DND-41 (cell line): ENCODE measurements around the gene EPPIN.

ENCODE experiments used
- ATAC-seq: fragments of 200-7000 bp; cut with Tn5 transposase; 3 replicates; pipeline ENCODE4 v1.9.1; 2021; ENCODE audit warnings: low read depth; ENCODE audit not compliant: insufficient read depth
- DNase-seq: peaks from one replicate; pipeline ENCODE4 v3.0.0-alpha.2; 2020
- H2AFZ ChIP-seq: 2 replicates; pipeline ENCODE4 v1.6.0; 2012; ENCODE audit warnings: low read depth, low read length
- H3K27ac ChIP-seq: 2 replicates; pipeline ENCODE4 v1.5.1; 2012; ENCODE audit warnings: low read length, inconsistent platforms
- H3K27me3 ChIP-seq: fragments of 200-600 bp; sonication (generic); 2 replicates; pipeline ENCODE4 v1.6.0; 2012; ENCODE audit warnings: low read length, mild to moderate bottlenecking, inconsistent platforms; ENCODE audit not compliant: insufficient read depth, poor library complexity
- H3K36me3 ChIP-seq: 2 replicates; pipeline ENCODE4 v1.5.1; 2012; ENCODE audit warnings: low read length, inconsistent platforms; ENCODE audit not compliant: insufficient read depth
- H3K4me1 ChIP-seq: 2 replicates; pipeline ENCODE4 v1.5.1; 2012; ENCODE audit warnings: mild to moderate bottlenecking, low read length; ENCODE audit not compliant: insufficient read depth
- H3K4me2 ChIP-seq: 2 replicates; pipeline ENCODE4 v1.6.0; 2012; ENCODE audit warnings: mild to moderate bottlenecking, moderate library complexity, low read length, inconsistent platforms; ENCODE audit not compliant: insufficient read depth
- H3K4me3 ChIP-seq, 2 experiments: fragments of 200-600 bp in 1 of 2; shearing (Covaris generic) in 1 of 2; 2 replicates each; pipeline ENCODE4 v1.5.1; 2012 to 2016; ENCODE audit warnings: inconsistent platforms in 2 of 2, low read length in 2 of 2, mild to moderate bottlenecking in 2 of 2, low read depth in 1 of 2, moderate library complexity in 1 of 2
- H3K79me2 ChIP-seq: 2 replicates; pipeline ENCODE4 v1.6.0; 2012; ENCODE audit warnings: low read length, inconsistent platforms; ENCODE audit not compliant: insufficient read depth
- H3K9ac ChIP-seq: 2 replicates; pipeline ENCODE4 v1.6.0; 2012; ENCODE audit warnings: low read depth, mild to moderate bottlenecking, inconsistent platforms, low read length, moderate library complexity
- H3K9me3 ChIP-seq: 2 replicates; pipeline ENCODE4 v1.5.1; 2012; ENCODE audit warnings: low read length, moderate library complexity, mild to moderate bottlenecking, inconsistent platforms; ENCODE audit not compliant: insufficient read depth, severe bottlenecking
- H4K20me1 ChIP-seq: 2 replicates; pipeline ENCODE4 v1.6.0; 2012; ENCODE audit warnings: low read length; ENCODE audit not compliant: insufficient read depth
- EZH2 ChIP-seq: IDR thresholded peaks from 3 replicates; pipeline ENCODE4 v1.6.1; 2012; ENCODE audit warnings: borderline replicate concordance, low read depth, mild to moderate bottlenecking, moderate library complexity, low read length, inconsistent platforms; ENCODE audit not compliant: severe bottlenecking
- TF ChIP-seq, protein P1 (sequence below): IDR thresholded peaks from 2 replicates; pipeline ENCODE4 v1.5.1; 2012; ENCODE audit warnings: borderline replicate concordance, low read length, moderate library complexity, mild to moderate bottlenecking; ENCODE audit not compliant: poor library complexity, severe bottlenecking; ENCODE audit errors: extremely low read depth

Gene EPPIN

DNA sequence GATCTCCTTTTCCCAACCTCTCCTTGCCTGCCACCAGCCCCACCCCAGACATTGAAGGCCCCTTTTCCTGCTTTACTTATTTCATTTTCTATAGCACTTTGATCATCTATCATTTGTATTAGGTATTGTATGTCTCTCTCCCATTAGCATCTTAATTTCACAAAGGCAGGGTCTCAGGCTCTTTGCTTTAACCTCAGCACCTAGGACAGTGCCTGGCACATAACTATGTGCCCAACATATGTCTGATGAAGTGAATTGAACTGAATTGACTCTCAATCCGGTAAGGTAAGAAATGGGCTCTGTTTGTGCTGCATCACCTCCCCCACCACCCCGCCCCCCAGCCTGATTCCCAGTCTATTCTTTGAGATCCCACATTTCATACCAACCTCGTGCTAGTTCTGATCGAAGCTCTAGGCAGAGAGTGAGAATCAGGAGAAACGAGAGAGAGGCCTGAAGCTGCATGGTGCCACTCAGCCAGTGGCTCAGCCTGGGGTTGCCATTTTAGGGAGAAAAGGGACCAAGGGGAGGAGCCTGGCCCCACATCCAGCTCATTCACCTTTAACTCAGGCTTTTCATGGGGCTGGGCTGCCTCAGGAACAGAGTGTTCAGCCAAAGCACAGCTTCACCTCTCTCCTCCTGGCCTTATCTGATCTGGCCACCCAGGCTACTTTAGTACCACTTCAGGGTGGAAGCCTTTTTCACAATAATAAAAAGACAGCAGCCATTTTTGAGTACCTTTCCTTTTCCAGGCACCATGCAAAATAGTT lies 31.9 kb downstream of the EPPIN start, which contains the start of gene SPINT3:
TSS of gene SPINT3 (minus strand) at position 476 of the 767 bp plus-strand sequence. CDS start at position 462, 14 bp downstream.
- H3K4me2 ChIP-seq, result no peak within 1 kb of the TSS
- no peak within 1 kb of the TSS for H2AFZ ChIP-seq
- no peak for TF ChIP-seq EZH2
- TF ChIP-seq, protein P1, sequence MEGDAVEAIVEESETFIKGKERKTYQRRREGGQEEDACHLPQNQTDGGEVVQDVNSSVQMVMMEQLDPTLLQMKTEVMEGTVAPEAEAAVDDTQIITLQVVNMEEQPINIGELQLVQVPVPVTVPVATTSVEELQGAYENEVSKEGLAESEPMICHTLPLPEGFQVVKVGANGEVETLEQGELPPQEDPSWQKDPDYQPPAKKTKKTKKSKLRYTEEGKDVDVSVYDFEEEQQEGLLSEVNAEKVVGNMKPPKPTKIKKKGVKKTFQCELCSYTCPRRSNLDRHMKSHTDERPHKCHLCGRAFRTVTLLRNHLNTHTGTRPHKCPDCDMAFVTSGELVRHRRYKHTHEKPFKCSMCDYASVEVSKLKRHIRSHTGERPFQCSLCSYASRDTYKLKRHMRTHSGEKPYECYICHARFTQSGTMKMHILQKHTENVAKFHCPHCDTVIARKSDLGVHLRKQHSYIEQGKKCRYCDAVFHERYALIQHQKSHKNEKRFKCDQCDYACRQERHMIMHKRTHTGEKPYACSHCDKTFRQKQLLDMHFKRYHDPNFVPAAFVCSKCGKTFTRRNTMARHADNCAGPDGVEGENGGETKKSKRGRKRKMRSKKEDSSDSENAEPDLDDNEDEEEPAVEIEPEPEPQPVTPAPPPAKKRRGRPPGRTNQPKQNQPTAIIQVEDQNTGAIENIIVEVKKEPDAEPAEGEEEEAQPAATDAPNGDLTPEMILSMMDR, result no peak
- H3K27ac ChIP-seq, result no peak within 1 kb of the TSS
- H3K9ac ChIP-seq, result no peak within 1 kb of the TSS
- no peaks in the 10 kb centered on the region for H3K4me1 ChIP-seq
- H3K36me3 ChIP-seq, result no peaks in the 10 kb centered on the region
- no peaks in the 10 kb centered on the region for H3K9me3 ChIP-seq
- ATAC-seq, result no peak
- no peaks in the 10 kb centered on the region for H4K20me1 ChIP-seq
- no peaks in the 10 kb centered on the region for H3K27me3 ChIP-seq
- H3K79me2 ChIP-seq, result no peaks in the 10 kb centered on the region
- no peak within 1 kb of the TSS for H3K4me3 ChIP-seq
- no peak for DNase-seq

DNA sequence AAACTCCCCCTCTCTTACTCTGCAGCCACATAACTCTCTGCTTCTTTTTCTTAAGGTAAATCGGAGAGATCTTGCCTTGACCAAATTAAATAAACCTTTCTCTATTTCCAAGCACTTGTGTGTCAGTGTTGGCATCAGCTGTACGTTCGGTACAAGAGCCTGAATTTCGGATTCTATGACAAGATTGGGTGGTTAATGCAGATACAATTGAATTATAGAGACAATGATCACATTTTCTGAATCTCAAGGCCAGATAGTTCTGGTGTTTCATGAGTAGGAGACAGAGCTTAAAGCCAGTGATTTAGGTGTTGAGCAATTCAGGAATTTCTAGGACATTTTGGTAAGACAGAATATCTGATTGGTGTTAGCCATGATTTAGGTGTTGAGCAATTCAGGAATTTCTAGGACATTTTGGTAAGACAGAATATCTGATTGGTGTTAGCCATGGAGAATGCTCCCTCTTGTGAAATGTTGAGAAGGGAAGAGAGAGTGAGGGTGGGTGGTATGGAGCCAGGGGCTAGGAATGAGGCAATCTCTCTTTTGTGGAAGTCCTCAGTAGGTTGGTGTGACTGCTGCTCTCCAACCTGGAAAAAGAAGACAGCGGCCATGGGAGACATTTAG lies 36.8 kb downstream of the EPPIN start:
- Histone ChIP-seq H3K79me2 (no peaks in the 10 kb centered on the region), H3K27ac (no peak overlapping the region), H3K36me3 (no peaks in the 10 kb centered on the region), H2AFZ (no peak overlapping the region), H3K9me3 (no peaks in the 10 kb centered on the region), H4K20me1 (no peaks in the 10 kb centered on the region; the same call in 1 of the 2 replicates), H3K4me3 (no peak overlapping the region), H3K9ac (no peak overlapping the region), H3K4me2 (no peak overlapping the region), H3K27me3 (peaks cover 7% of the 10 kb centered on the region), H3K4me1 (no peaks in the 10 kb centered on the region)
- DNase-seq (no peak), ATAC-seq (no peak)
- TF ChIP-seq EZH2, result no peak
- TF ChIP-seq, protein P1, result no peak

DNA sequence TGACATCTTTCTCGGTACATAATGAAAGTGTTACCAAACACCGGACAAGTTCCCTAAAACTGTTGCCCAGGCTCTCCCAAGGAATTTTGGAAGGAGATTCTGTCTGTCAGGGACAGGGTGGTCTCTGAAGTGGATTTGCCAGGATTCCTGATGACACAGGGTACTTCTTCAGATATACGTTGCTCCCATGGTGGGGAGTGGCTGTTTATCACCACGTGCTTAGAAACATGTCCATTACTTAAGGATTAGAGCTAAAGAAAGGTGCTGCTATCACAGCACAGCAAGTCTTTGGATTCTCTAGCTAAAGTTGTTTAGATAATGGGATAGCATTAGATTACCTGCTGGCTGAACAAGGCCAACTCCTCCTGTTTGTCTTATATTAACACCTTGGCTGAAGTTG lies 38.1 kb downstream of the EPPIN start:
- no peak overlapping the region for H3K4me2 ChIP-seq
- H3K9me3 ChIP-seq, result no peaks in the 10 kb centered on the region
- H4K20me1 ChIP-seq, result no peaks in the 10 kb centered on the region; the same call in 1 of the 2 replicates
- DNase-seq, result no peak
- peaks cover 7% of the 10 kb centered on the region for H3K27me3 ChIP-seq
- no peak overlapping the region for H2AFZ ChIP-seq
- no peak for ATAC-seq
- TF ChIP-seq, protein P1, result no peak
- no peak for TF ChIP-seq EZH2
- no peaks in the 10 kb centered on the region for H3K36me3 ChIP-seq
- no peak overlapping the region for H3K4me3 ChIP-seq
- H3K27ac ChIP-seq, result no peak overlapping the region
- no peak overlapping the region for H3K9ac ChIP-seq
- H3K79me2 ChIP-seq, result no peaks in the 10 kb centered on the region
- H3K4me1 ChIP-seq, result no peaks in the 10 kb centered on the region
